Amniotic epithelial cell (primary cell): Measurements from ENCODE around the gene RAD17.
"Not testable (repeated sequence)": the region's sequence is repeated elsewhere in the genome, so short reads cannot be mapped to it uniquely, and the experiment has no call there.

Experiments
- DNase-seq: peaks from one replicate; pipeline ENCODE4 v3.0.0-alpha.2; 2010; ENCODE audit warnings: low read depth

Gene RAD17

DNA sequence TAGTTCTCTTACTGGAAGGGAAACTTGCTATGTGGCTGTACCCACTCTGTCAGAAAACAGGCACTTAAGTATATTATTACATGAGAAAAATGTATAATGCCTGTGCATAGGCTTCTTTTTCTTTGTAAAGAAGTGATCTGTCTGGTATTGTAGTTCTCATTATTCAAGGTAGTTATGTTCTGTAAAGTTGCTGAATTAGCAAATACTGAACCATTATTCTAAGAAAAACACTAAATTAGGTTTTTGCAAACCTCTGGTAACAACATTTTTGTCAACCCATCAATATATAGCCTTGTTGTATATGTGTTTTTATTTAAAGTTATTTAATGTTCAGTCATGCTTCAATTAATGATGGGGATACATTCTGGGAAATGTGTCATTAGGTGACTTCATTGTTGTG lies 8.8 kb downstream of the RAD17 start:
- DNase-seq, result no peak

DNA sequence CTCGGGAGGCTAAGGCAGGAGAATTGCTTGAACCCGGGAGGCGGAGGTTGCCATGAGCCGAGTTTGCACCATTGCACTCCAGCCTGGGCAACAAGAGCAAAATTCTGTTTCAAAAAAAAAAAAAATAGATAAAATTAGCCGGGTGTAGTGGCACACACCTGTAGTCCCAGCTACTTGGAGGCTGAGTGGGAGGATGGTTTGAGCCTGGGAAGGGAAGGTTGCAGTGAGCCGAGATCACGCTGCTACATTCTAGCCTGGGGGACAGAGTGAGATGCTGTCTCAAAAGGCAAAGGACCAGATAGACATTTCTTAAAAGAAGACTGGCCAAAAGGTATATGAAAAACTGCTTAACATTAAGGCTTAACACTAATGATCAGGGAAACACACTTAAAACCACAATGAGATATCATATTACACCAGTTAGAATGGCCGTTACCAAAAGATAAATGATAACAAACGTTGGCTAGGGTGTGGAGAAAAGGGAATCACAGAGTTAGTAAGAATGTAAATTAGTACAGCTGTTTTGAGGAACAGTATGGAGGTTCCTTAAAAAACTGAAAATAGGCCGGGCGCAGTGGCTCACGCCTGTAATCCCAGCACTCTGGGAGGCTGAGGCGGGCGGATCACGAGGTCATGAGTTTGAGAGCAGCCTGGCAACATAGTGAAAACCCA lies 35.2 kb downstream of the RAD17 start:
- no peak for DNase-seq

DNA sequence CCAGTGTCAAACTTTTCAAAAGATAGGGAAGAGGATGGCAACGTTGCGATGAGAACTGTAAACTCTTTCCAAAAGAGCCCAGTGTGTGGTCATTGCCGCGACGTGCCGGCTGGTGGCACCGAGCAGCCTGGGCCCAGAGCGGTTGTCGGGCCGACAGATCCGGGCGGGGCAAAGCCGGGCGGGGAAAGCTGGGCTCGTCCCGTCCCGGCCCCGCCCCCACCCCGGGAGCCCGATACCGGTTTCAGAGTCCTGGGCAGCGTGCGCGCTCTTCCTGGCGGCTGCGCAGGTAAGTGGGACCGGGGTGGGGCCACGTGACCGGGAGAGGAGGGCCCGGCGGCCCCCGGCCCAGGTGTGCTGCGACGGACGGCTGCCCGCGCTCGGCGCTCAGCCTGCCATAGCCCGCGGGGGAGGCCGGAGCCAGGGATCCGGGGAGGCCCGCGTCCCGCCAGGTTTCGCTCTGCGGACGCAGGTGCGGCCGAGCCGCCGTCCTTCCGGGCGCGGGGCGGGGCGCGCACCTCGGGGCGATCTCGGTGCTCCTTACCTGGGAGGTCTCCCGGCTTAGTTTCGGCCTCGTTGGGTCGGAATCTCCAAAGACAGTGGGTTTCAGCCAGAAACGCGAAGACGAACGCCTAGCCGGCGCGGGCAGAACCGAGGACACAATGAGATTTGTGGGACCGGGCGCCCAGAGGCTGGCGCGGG lies 45.4 kb downstream of the RAD17 start, which contains the start of gene MARVELD2:
TSS of gene MARVELD2 (plus strand) at position 232 of the 699 bp plus-strand sequence. CDS start 4,270 bp downstream, outside the sequence.
- peak; percentile 10 for DNase-seq

DNA sequence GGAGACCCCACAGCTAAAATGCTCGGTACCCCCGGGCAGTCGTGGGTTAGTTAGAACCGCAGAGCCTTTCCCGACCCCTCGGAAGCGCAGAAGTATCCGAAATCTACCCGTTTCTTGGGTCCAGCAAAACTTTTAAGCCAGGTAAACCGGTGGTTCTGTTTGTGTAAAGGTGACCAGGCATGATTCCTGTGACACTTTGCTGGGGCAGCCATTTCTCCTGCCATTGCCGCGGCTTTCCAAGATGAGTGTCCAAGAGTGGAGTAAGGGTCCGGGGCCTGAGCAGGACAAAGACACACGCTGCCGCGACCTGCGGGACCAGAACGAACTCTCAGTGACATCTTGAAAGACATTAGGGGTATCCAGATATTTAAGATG lies 46.0 kb downstream of the RAD17 start:
- no peak for DNase-seq

DNA sequence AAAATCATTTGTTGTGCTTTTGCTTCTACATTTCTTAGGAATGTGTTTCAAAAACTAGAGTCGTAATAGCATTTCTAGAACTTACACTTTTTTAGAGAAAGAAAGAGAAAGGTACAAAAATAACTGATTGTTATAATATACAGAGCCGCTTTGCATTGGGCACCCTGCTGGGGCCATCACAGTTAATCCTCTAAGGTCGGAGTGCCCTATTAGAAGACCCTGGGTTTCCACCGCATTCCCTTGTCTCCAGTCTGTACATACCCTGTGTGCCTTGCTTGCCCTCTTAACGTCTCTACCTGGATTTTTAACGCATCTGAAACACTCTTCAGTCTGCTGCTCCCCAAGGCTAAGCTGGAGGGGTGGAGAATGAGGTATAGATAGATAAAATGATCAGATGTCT lies 46.6 kb downstream of the RAD17 start:
- no peak for DNase-seq

DNA sequence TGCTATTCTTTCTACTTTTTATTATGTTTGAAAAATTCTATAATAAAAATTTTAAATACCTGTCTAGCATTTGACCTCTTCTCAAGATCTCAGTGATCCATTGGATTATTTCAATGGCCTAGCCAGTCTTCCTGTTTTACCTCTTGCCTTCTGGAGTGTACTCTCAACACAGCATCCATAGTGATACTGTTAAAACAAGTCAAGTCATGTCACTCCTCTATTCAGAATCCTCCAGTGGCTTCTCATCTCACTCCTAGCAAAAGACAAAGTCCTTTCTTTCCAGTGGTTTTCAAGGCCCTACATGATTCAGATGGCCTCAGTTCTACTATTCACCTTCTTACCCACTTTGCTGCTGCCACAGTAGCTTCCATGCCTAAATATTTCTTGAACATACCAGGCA lies 47.1 kb downstream of the RAD17 start:
- DNase-seq, result no peak

DNA sequence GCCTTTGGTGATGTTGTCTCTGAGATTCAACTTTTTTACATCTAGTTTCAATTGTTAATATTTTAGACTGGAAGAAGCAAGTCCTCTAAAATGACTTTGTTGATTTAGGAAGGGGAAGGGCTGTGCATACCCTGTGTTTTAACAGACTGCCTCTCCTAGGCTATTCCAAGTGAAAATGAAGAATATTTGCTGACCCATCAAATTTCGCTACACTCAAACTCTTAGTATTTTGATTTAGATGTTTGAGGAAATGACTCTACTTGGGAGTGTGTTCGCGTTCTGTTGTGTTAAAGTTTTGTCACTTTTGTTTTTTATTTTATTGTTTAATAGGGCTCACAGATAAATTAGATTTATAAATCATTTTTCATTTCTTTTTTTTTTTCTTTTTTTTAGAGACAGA lies 48.9 kb downstream of the RAD17 start:
- no peak for DNase-seq

DNA sequence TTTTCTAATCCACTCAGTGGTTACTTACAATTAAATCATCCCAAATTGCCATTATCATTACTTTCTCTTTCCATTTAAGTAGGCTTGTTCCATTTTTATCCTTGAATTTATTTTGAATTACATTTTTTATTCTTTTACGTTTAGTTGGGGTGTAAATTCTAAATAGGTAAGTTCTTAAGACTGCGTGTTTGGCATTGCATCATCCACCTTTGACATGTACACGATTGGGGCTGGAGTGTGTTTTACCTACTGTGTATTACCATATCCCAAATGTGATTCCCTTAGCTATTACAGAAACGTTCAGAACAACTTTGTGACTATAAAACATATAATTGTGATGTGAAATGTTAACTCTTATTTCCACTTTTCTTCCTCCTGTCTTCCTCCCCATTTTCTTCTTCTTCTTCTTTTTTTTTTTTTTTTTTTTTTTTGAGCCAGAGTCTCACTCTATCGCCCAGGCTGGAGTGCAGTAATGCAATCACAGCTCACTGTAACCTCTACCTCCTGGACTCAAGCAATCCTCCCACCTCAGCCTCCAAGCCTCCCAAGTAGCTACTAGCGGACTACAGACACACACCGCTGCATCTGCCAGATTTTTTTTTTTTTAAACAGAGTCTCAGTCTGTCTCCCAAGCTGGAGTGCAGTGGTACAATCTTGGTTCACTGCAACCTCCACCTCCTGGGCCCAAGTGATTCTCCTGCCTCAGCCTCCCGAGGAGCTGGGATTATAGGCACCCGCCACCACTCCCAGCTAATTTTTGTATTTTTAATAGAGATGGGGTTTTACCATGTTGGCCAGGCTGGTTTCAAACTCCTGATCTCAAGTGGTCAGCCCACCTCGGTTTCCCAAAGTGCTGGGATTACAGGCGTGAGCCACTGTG lies 62.0 kb downstream of the RAD17 start:
- DNase-seq, result no peak

DNA sequence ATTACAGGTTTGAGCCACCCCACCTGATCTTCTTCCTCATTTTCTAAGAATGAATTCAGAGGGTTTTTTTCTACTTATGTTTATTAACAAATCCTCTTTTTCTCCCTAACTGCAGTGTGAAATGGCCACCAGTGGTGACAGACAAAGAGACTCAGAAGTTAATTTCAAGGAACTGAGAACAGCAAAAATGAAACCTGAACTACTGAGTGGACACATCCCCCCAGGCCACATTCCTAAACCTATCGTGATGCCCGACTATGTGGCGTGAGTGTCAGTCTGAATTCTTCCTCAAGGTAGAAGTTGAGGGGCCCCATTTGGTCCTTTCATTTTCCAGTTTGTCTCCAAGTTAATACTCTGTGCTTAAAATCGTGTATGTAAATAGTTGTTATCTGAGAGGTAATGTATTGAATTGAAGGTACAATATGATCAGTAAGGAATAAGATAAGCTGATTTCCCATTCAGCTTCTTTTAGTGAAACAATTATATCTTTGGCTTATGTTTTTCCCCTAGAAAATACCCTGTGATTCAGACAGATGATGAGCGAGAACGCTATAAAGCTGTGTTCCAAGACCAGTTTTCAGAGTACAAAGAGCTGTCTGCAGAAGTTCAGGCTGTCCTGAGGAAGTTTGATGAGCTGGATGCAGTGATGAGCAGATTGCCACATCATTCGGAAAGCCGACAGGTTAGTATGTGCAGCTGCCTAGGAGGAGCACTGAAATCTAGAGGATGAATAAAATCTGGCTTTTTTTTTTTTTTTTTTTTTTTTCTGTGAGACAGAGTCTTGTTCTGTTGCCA lies 63.0 kb downstream of the RAD17 start:
- no peak for DNase-seq

DNA sequence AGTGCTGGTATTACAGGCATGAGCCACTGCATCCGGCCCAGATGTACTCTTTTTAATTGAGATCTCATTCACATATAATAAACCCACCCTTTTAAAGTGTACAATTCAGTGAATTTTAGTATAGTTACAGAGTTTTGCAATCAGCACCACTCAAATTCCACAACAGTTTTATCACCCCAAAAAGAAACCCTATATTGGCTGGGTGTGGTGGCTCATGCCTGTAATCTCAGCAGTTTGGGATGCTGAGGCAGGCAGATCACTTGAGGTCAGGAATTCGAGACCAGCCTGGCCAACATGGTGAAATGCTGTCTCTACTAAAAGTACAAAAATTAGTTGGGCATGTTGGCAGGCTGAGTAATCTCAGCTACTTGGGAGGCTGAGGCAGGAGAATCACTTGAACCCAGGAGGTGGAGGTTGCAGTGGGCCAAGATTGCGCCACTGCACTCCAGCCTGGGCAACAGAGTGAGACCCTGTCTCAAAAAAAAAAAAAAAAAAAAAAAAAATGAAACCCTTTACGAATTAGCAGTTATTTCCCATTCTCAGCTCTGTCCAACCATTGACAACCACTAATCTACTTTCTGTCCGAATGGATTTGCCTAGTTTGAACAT lies 65.8 kb downstream of the RAD17 start:
- DNase-seq, result not testable (repeated sequence)

DNA sequence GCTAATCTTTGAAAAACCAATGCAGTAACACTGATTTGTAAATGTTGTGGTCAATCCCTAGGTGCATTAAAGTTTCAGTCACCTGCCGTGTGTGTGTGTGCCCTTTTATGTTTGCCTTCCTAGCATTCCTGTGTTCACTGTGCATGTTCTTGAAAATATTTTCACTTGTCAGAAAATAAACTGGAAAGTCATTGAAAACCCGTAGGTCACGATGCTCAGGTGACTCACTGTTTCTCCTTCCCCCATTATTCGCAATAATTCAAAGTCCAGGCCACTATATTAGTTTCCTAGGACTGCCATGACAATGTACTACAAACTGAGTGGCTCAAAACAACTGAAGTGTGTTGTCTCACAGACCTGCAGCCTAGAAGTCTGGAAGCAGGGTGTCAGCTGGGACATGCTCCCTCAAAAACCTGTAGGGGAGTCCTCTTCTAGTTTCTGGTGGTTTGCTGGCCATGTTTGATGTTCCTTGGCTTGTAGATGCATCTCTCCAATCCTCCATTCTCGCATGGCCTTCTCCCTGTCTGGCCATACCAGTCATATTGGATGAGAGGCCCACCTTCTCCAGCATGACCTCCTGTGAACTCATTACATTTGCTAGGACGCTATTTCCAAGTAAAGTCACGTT lies 74.6 kb downstream of the RAD17 start:
- DNase-seq, result no peak

DNA sequence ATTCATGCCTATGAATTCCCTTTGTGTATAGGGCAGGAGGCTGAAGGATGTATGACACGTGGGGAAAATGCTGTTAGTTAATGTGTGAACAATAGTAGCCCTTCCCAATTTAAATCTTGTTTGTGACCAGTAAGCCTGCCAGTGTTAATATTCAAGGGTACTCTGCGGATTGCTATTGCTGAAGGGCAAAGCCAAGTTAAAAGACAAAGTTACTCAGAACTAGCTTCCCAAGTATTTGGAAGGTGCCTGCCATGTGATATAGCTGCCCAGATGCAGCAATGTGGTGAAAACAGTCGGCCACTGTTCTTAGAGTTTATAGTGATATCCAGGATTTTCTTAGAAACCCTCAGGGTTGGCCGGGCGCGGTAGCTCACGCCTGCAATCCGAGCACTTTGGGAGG lies 79.9 kb downstream of the RAD17 start:
- no peak for DNase-seq

DNA sequence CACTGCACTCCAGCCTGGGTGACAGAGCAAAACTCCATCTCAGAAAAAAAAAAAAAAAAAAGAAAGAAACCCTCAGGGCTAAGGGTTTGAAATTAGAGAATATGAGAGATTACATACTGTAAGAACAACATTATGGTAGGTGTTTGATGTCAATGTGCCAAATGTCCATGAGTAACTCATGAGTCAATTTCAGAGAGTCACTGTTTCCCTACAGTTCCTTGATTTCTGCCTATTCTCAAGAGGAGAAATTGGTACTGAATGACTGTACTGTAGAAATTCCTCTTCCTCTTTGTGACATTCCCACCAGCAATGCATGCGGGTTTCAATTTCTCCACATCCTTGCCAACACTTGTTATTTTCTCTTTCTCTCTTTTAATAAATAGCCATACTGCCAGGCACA lies 80.5 kb downstream of the RAD17 start:
- DNase-seq, result peak; percentile 44

DNA sequence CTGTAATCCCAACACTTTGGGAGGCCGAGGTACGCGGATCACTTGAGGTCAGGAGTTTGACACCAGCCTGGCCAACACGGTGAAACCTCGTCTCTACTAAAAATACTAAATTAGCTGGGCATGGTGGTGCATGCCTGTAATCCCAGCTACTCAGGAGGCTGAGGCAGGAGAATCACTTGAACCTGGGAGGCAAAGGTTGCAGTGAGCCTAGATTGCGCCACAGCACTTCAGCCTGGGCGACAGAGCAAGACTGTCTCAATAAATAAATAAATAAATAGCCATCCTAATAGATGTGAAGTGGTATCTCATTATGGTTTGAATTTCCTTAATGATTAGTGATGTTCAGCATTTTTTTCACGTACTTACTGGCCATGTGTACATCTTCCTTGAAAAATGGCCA lies 80.9 kb downstream of the RAD17 start:
- not testable (repeated sequence) for DNase-seq

DNA sequence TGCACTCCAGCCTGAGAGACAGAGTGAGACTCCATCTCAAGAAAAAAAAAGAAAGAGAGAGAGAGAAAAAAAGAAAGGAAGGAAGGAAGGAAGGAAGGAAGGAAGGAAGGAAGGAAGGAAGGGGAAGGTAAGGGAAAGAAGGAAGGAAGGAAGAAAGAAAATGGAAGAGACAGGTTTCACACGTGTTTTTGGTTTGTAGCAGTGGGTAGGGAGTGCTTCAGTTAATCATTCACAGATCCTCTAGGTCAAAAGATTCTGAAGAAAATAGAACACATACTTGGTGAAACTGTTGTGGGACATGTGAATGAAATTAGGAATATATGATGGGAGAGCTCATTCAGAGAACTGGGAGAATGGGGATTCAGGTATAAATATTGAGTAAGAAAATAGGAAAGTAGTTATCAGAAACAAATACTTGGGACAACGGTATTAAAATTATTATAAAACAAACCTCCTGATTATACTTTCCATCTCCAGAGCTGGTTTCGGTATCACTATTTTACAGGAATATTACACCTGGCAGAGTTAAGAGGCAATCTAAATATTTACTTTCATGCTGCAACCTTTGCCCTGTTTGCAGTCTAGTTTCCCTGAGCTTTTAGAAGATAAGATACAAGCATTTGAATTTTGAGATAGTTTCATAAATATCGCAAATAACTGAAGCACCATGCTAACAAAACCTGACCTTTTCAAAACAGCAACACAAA lies 82.5 kb downstream of the RAD17 start:
- no peak for DNase-seq

DNA sequence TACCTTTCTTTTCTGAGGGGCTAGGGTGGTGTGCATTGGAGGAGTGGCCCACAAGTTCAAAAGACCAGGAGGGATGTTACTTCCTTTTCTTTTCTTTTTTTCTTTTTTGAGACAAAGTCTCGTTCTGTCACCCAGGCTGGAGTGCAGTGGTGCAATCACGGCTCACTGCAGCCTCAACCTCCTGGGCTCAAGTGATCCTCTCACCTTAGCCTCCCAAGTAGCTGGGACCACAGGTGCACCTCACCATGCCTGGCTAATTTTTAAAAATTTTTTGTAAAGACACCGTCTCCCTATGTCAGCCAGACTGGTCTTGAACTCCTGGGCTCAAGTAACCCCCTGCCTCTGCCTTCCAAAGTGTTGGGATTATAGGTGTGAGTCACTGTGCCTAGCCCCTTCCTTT lies 83.9 kb downstream of the RAD17 start:
- DNase-seq, result not testable (repeated sequence)

DNA sequence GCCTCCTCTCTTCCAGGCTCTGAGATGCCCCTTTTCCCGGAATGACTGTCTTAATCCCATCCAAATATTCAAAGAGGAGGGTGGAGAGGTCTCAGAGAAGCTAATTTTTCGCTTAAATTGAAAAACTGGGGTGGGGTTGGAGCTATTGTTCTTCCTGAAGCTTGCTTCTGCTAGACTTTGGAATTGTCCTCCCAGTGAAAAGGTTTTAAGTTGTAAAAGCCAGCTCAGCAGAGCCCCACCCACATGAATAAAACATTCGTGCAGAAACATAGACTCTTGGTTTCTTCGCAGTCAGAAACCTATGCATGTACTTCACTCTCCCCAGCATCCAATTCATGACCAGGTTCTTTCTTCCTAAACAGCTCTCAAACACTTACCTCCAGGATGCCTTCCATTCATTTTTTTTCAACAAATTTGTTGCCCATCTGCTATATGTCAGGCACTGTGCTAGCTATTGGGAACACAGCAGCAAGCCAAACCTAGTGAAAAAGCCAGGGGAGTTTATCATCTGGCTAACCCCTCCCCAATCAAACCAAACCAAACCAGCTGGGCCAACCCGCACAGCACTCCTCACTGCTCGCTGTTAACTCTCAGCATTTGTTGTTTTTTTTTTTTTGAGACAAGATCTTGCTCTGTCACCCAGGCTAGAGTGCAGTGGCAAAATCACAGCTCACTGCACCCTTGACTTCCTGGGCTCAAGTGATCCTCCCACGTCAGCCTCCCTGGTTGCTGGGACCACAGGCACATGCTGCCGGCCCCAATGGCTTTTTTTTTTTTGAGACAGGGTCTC lies 85.0 kb downstream of the RAD17 start:
- no peak for DNase-seq

DNA sequence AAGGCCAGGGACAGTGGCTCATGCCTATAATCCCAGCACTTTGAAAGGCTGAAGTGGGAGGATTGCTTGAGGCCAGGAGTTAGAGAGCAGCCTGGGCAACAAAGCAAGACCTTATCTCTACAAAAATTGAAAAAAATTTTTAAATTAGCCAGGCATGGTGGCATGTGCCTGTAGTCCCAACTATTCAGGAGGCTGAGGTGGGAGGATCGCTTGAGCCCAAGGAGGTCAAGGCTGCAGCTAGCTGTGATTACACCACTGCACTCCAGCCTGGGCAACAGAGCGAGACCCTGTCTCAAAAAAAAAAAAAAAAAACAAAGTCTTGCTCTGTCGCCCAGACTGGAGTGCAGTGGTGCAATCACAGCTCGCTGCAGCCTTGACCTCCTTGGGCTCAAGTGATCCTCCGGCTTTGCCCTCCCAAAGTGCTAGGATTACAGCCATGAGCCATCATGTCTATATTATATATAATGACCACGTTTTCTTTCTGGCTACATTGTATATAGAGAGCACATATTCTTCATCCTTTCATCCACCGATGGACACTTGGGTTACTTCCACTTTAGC lies 85.9 kb downstream of the RAD17 start:
- DNase-seq, result not testable (repeated sequence)

DNA sequence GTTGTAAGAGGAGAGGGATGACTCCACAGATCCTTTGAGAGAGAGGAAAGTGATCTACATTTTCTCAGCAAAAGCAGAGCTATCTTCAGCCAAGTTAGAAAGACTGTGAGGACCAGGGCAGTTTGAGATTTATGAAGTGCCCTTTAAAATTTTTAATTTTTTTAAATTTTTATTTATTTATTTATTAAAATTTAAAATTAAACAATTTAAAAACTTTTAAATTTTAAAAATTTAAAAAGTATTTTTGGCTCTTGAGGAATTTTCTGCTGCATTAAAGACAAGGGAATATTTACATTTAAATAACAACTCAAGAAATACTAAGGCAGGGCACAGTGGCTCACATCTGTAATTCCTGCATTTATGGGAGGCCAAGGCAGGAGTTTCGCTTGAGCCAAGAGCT lies 92.6 kb downstream of the RAD17 start:
- DNase-seq, result no peak
